GM23248 (cell line): ENCODE measurements around the gene NAIP.
"Not testable (repeated sequence)": the region's sequence is repeated elsewhere in the genome, so short reads cannot be mapped to it uniquely, and the experiment has no call there.

ENCODE experiments used
- EZH2 ChIP-seq: fragments of 200-600 bp; sonication (generic); IDR thresholded peaks from 2 replicates; pipeline ENCODE4 v1.6.1; 2018; ENCODE audit warnings: antibody characterized with exemption, mild to moderate bottlenecking; ENCODE audit not compliant: insufficient read depth, poor library complexity, severe bottlenecking
- EZH2phosphoT487 ChIP-seq: fragments of 200-600 bp; sonication (generic); IDR thresholded peaks from 2 replicates; pipeline ENCODE4 v1.6.1; 2018; ENCODE audit warnings: antibody characterized with exemption, moderate library complexity, mild to moderate bottlenecking, low read depth; ENCODE audit not compliant: insufficient read depth

DNA sequence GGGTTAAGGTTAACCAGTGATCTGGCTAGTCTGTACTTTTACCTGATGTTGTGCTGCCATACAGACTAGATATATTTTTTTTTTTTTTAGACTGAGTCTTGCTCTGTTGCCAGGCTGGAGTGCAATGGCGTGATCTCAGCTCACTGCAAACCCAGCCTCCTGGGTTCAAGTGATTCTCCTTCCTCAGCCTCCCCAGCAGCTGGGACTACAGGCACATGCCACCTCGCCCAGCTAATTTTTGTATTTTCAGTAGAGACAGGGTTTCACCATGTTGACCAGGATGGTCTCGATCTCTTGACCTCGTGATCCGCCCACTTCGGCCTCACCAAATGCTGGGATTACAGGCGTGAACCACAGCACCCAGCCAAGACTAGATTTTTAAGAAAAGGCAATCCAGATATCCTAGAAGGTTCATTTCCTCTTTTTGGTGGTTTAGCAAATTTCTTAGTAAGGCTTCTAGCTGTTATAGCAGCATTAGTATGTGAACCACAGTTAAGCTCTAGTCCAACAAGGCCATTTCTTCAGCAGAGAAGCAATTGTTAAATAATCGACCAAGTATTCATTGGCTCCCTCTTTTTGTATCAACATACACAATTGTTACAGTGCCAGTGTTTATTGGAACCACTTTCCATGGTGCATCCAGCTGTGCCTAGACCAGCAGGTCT lies at the start of gene NAIP:
- TF ChIP-seq EZH2, EZH2phosphoT487: not testable (repeated sequence)
